ENCODE measurements around the gene PLCB2.

Gene PLCB2

GRCh38 chr15:40305281-40305680 is 2.5 kb downstream of the PLCB2 start:
- DNase-seq (ENCODE audit: low read depth, low spot score), result no peak

GRCh38 chr15:40303576-40303975 is 4.2 kb downstream of the PLCB2 start:
- no peak for DNase-seq (ENCODE audit: low read depth, low spot score)

GRCh38 chr15:40302981-40303380 is 4.8 kb downstream of the PLCB2 start:
- no peak for DNase-seq (ENCODE audit: low read depth, low spot score)

GRCh38 chr15:40302288-40302886 is 5.3 kb downstream of the PLCB2 start:
- no peak for DNase-seq (ENCODE audit: low read depth, low spot score)

- no peak for DNase-seq (ENCODE audit: low read depth, low spot score)
Measured at GRCh38 chr15:40301467-40302179, 6.1 kb downstream of the PLCB2 start.

- DNase-seq (ENCODE audit: low read depth, low spot score), result no peak
Measured at GRCh38 chr15:40300771-40301170, 7.0 kb downstream of the PLCB2 start.

GRCh38 chr15:40300367-40300766 is 7.4 kb downstream of the PLCB2 start:
- no peak for DNase-seq (ENCODE audit: low read depth, low spot score)

GRCh38 chr15:40298216-40298935 is 9.4 kb downstream of the PLCB2 start:
- DNase-seq (ENCODE audit: low read depth, low spot score), result no peak

- DNase-seq (ENCODE audit: low read depth, low spot score), result no peak
Measured at GRCh38 chr15:40297356-40297755, 10.4 kb downstream of the PLCB2 start.

- no peak for DNase-seq (ENCODE audit: low read depth, low spot score)
Measured at GRCh38 chr15:40296561-40297230, 11.0 kb downstream of the PLCB2 start.

GRCh38 chr15:40295877-40296560 is 11.7 kb downstream of the PLCB2 start:
- no peak for DNase-seq (ENCODE audit: low read depth, low spot score)

GRCh38 chr15:40295297-40295696 is 12.4 kb downstream of the PLCB2 start:
- DNase-seq (ENCODE audit: low read depth, low spot score), result no peak

- DNase-seq (ENCODE audit: low read depth, low spot score), result no peak
Measured at GRCh38 chr15:40293905-40294895, 13.5 kb downstream of the PLCB2 start.

GRCh38 chr15:40293006-40293405 is 14.7 kb downstream of the PLCB2 start:
- DNase-seq (ENCODE audit: low read depth, low spot score), result no peak

GRCh38 chr15:40292246-40292645 is 15.5 kb downstream of the PLCB2 start:
- DNase-seq (ENCODE audit: low read depth, low spot score), result no peak

GRCh38 chr15:40290918-40291574 is 16.7 kb downstream of the PLCB2 start:
- DNase-seq (ENCODE audit: low read depth, low spot score), result no peak

GRCh38 chr15:40290545-40290917 is 17.2 kb downstream of the PLCB2 start:
- DNase-seq (ENCODE audit: low read depth, low spot score), result no peak

GRCh38 chr15:40289140-40289775 is 18.5 kb downstream of the PLCB2 start:
- no peak for DNase-seq (ENCODE audit: low read depth, low spot score)

GRCh38 chr15:40287968-40288367 is 19.8 kb downstream of the PLCB2 start:
- DNase-seq (ENCODE audit: low read depth, low spot score), result no peak

- no peak for DNase-seq (ENCODE audit: low read depth, low spot score)
Measured at GRCh38 chr15:40287505-40287904, 20.2 kb downstream of the PLCB2 start.
